Measurements from ENCODE around the gene ARHGAP24.
"Not testable (repeated sequence)": the region's sequence is repeated elsewhere in the genome, so short reads cannot be mapped to it uniquely, and the experiment has no call there.

Gene ARHGAP24

GRCh38 chr4:85929961-85930665 lies 455.2 kb downstream of the ARHGAP24 start:
- DNase-seq, result no peak

- DNase-seq, result no peak
Observed at GRCh38 chr4:85932500-85933290, 457.7 kb downstream of the ARHGAP24 start.

GRCh38 chr4:85933291-85933640 lies 458.3 kb downstream of the ARHGAP24 start:
- DNase-seq, result no peak

- DNase-seq, result no peak
Observed at GRCh38 chr4:85937507-85937906, 462.6 kb downstream of the ARHGAP24 start.

GRCh38 chr4:85938062-85938461 lies 463.1 kb downstream of the ARHGAP24 start:
- no peak for DNase-seq

GRCh38 chr4:85938902-85939301 lies 464.0 kb downstream of the ARHGAP24 start:
- DNase-seq, result no peak

GRCh38 chr4:85939595-85939994 lies 464.6 kb downstream of the ARHGAP24 start:
- DNase-seq, result no peak

- no peak for DNase-seq
Observed at GRCh38 chr4:85940151-85940550, 465.2 kb downstream of the ARHGAP24 start.

GRCh38 chr4:85942107-85942506 lies 467.2 kb downstream of the ARHGAP24 start:
- no peak for DNase-seq

GRCh38 chr4:85946821-85947220 lies 471.9 kb downstream of the ARHGAP24 start:
- no peak for DNase-seq

- no peak for DNase-seq
Observed at GRCh38 chr4:85951099-85951498, 476.1 kb downstream of the ARHGAP24 start.

GRCh38 chr4:85952528-85952927 lies 477.6 kb downstream of the ARHGAP24 start:
- DNase-seq, result no peak

GRCh38 chr4:85952972-85953650 lies 478.2 kb downstream of the ARHGAP24 start:
- DNase-seq, result no peak

- peak; percentile 61 for DNase-seq
Observed at GRCh38 chr4:85953651-85954018, 478.7 kb downstream of the ARHGAP24 start.

- peak; percentile 62 for DNase-seq
Observed at GRCh38 chr4:85955620-85956292, 480.8 kb downstream of the ARHGAP24 start.

- DNase-seq, result no peak
Observed at GRCh38 chr4:85956293-85956945, 481.5 kb downstream of the ARHGAP24 start.

GRCh38 chr4:85961887-85962286 lies 486.9 kb downstream of the ARHGAP24 start:
- DNase-seq, result no peak

GRCh38 chr4:85963231-85963630 lies 488.3 kb downstream of the ARHGAP24 start:
- DNase-seq, result no peak

- DNase-seq, result no peak
Observed at GRCh38 chr4:85964298-85964697, 489.3 kb downstream of the ARHGAP24 start.

- DNase-seq, result not testable (repeated sequence)
Observed at GRCh38 chr4:85965017-85965416, 490.1 kb downstream of the ARHGAP24 start.

GRCh38 chr4:85965529-85965928 lies 490.6 kb downstream of the ARHGAP24 start:
- DNase-seq, result no peak

GRCh38 chr4:85966373-85966772 lies 491.4 kb downstream of the ARHGAP24 start:
- no peak for DNase-seq

- DNase-seq, result no peak
Observed at GRCh38 chr4:85967872-85968271, 492.9 kb downstream of the ARHGAP24 start.

All from islet precursor cell (in vitro differentiated cells).